CD4-positive, alpha-beta T cell treated with Interleukin-17A for 1 hour (primary cell): ENCODE results near the gene MRPS11.
"Not testable (repeated sequence)": the region's sequence is repeated elsewhere in the genome, so short reads cannot be mapped to it uniquely, and the experiment has no call there.

Experiments
- DNase-seq: peaks from one replicate; pipeline ENCODE4 v3.0.0-alpha.2; 2020

MRPS11 gene

DNA sequence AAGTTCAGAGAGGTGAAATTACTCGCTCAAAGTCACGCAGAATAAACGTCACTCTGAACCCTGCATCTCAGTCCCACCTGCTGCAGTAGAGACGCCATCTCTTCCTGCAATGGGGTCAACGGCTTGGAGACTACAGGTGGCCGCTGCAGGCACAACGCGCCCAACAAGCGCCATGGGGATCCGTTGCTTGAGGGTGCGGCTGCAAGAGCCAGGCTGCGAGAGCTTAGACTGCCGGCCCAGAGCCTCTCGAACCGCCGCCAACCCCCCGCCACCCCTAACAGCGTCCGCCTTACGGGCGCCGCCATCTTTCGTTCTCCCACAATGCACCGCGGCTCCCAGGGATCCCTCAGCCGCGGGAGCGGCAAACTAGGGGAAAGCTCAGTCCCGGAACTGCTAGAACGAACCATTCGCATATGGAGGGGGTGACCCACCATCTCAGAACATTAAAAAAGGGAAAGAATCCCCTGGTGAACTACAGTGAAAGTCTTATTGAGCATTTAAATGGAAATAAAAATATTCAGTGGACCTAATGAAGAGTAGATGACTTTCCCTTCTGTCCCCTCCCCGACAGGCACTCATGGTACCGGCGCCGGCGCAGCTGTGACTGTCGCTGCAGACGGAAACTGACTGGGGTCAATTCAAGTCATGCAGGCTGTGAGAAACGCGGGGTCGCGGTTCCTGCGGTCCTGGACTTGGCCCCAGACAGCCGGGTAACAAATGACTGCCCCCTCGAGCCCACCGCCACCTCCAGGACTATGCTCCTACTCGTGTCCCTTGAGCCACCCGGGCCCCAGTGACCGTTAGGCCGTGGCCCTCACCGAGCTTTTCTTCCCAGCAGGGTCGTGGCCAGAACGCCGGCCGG is at the start of gene MRPS11, which contains the start of gene MRPL46:
Gene MRPS11 (plus strand): TSS at position 636 of the 862 bp plus-strand sequence. CDS start 10 bp downstream, at position 646.
Gene MRPL46 (minus strand): TSS at position 316 of the 862 bp plus-strand sequence. CDS start 11 bp downstream, at position 305.
- peak; percentile 91 for DNase-seq

DNA sequence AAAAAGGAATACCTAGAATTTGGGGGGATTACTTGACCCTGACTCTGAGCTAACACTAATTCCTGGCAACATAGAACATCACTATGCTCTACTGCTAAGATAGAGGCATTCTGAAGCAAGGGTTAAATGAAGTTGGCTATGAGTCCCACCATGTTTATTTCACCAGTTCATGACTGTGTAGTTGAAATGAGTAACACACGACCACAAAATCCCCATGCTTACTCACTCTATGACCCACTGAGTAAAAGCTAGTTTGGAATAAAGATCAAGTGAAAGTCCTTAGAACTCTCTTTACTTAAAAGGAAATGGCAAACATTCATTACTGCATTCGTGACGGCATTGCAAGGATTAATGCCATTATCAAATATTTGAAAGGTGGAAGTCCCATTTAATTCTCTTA is 47.7 kb upstream of the MRPS11 start:
- DNase-seq = no peak

GRCh38 chr15:88423331-88423730 is 44.2 kb upstream of the MRPS11 start:
- DNase-seq = no peak

- no peak for DNase-seq
Measured at GRCh38 chr15:88426304-88426703, 41.2 kb upstream of the MRPS11 start.

- DNase-seq = no peak
Measured at GRCh38 chr15:88428053-88428452, 39.5 kb upstream of the MRPS11 start.

DNA sequence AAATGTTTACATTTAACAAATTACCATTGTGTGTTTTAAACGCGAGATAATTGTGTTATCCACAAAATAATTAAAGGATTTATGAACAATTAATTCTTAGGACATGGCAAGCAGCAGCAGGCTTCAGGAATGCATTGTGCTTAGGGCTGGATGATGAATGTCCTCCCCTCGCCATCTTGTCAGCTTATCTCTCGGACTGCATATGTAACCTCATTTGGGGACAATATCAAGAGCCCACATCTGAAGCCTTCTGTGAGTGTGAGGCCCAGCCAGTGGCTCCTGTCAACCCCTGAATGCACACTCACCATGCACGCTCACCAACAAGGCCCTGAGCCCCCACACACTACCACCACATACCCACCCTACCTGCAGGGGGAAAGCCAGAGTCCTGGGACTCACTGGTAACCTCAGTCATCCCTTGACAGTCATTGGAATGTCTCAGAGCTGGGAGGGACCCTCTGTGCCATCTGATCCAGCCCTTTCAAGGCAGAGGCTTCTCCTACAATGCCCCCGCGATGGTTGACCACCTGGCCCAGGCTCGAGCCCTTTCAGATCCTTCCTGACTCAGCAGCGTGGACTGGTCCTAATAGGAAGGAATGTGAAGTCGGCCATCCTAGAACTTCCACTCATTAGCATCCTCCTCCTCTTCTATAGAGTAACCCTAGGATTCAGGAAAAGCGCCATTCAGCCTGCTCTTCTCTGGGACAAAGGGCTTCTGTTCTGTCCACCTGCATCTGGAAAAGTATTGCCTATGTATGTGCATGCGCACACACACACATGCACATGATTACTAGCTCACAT is 38.5 kb upstream of the MRPS11 start:
- DNase-seq = no peak

DNA sequence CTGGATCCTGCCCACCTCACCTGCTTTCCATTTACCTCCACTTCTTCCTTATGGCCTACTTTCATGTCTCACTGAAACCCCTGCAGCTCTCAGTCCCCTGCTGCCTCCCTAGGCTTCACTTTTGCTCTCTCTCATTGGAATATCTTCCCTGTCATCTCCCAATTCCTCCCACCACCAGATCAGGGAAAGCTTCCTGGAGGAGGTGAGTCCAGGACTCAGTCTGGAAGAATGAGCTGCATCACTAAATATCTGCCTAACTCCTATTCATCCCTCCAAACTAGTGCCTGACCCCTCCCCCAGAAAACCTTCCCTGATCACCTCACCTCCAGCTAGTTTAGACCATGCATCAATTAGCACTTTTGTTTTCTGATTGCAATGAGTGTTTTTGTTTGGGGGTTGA is 37.5 kb upstream of the MRPS11 start:
- no peak for DNase-seq

GRCh38 chr15:88431441-88431840 is 36.1 kb upstream of the MRPS11 start:
- no peak for DNase-seq

- DNase-seq = no peak
Measured at GRCh38 chr15:88433046-88433685, 34.3 kb upstream of the MRPS11 start.

DNA sequence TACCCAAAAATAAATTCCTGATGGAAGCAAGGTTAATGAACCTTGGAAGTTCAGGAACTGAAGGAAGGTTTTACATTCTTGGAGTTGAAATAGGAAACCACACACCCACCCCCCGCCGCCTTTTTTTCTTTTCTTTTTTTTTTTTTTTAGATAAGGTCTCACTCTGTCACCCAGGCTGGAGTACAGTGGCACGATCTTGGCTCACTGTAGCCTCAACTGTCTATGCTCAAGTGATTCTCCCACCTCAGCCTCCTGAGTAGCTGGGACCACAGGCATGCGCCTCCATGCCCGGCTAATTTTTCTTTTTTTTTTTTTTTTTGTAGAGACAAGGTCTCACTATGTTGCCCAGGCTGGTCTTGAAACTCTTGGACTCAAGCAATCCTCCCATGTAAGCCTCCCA is 33.4 kb upstream of the MRPS11 start:
- not testable (repeated sequence) for DNase-seq

DNA sequence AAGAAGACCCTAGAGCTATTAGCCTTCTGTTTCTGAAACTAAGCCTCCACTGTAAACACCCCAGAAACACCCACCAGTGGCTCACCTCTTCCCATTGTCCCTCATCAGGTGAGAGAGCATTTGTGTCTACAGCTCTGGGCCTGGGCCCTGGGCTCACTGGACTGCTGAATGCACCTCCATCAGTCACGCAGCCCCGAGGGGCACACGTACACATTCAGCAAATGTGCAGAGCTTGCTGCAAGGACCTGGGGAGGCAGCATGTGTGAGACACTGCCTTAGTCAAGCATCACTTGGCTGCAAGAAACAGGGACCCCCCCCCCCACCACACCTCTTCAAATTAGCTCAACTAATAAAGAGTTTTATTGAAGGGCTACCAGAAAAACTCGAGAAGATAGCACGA is 29.3 kb upstream of the MRPS11 start:
- DNase-seq = no peak

DNA sequence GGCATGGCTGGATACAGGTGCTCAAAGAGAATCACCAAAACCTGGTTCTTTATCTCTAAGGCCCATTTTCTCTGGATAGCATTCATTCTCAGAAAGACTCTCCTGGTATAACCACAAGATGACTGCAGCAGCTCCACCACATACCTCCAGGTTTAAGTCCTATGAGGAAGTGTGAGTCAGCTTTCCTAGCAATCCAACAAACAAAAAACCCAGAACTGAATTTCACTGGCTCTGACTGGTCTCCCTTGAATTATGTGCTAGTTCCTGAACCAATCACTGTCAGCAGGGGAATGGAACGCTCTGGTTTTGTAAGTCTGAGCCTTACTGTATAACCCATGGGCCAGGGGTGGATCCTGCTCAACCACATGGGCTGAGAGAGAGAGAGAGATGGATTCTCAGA is 27.5 kb upstream of the MRPS11 start:
- no peak for DNase-seq

DNA sequence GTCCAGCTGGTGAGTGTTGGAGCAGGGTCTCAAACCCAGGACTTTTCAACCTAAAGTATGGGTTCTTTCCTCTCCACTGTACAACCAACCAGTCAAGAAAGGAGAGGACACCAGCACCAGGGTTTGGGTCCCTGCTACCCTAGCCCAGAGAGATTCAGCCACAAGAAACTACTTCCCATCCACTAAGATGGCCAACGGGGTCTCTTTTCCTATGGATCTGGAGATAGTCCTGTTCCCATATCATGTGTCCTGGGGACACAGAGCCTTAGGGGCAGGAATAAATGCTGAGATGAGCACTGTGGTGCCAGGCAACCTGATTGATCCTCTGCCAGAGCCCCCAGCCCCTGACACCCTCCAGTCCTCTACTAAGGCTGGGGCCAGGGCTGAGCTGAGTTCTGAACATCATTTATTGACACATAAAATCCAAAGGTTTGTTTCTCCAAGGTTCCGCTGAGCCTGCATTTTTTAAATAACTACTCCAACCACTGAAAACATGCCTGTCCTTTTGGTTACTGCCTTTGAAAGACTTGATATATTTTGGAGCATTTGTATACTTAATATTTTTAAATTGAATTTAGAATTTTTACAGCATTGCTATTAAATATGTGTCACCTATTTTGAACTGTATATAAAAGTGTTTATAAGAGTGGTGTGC is 26.3 kb upstream of the MRPS11 start:
- DNase-seq = no peak

- DNase-seq = no peak
Measured at GRCh38 chr15:88447206-88447605, 20.3 kb upstream of the MRPS11 start.

GRCh38 chr15:88447741-88448140 is 19.8 kb upstream of the MRPS11 start:
- DNase-seq = no peak

DNA sequence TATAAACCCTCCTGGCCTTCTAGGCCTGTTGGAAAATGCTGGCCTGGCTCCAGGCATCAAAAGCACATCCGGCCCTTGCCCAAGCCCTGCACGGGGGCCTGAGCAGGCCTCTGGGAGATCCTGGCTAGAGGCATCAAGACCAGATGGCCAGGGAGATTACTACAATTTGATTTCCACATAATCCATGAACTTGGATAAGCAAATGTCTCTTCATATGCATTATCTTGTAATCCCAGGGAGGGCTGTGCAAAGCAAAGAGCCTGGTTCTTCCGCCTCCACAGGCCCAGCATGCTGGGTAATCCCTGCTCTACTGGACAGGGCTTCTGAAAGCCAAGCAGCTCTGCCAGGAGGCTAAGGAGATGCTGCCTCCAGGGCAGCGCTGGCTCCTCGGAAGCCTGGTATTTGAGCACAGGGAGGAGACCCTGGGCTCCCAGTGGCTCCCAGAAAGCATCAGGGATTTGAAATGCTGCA is 18.5 kb upstream of the MRPS11 start:
- no peak for DNase-seq

DNA sequence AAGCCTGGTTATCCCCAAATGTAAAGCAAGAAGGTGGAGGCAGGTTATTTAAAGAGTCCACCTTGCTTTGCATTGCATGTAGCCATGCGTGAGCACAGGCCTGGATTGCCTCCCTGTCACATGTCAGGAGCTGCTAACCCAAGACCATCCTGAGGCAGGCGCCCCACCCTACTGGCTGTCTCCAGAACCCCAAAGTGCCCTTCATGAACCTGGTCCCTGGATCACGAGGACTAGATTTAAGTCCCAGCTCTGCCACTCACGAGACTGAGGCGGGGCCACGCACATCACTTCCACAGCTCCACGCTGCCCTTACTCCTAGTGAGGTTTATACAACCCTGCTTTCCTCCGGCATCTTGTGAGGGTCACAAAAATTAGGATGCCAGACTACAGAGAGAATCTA is 17.9 kb upstream of the MRPS11 start:
- no peak for DNase-seq

DNA sequence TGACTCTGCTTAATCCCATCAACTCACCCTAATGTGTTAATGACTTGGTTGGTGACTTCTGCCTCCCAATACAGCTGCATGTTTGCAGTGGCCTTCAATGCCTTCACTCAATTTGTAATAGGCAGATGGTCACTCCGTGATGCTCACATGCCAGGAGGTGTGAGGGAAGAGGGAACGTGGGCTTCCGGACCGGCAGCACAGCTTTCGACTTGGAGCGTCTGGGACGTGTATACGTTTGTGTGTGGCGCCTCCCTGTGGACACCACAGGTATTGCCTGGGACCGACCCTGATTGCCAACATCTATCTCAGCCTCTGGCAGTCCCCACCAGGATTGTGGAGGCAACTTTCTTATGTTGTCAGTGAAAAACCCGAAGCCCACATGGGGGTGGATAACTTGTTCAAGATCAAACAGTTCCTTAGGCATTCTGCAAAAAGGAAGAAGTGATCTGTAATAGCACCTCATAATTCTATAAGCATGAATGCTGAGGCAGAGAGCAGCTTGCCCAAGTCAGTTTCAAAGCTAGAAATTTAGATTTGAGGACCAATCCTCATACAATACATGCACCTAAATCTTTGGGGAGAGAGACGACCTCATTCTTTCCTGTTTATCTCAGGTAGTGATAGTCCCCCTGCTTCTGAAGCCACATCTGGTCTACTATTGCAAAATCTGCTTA is 17.2 kb upstream of the MRPS11 start:
- peak; percentile 42 for DNase-seq

DNA sequence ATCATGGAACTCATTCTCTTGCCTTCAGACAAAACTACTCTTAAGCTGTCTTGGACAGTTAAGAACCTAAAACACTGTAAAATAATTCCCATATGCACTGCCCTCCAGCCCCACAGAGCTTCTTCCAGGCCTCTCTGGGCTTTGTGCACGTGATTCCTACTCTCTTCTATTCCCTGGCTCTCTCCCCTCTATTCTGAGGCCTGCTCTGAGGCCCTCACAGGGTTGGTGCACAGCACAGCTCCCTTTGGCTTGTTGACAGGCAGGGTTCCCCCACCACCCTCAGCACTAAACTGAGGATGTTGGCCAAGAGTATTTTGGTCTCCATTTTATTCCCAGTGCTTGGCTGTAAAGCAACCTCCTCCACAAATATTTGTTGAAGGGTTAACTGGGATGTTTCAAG is 13.9 kb upstream of the MRPS11 start:
- DNase-seq = no peak

- no peak for DNase-seq
Measured at GRCh38 chr15:88454236-88454635, 13.3 kb upstream of the MRPS11 start.

DNA sequence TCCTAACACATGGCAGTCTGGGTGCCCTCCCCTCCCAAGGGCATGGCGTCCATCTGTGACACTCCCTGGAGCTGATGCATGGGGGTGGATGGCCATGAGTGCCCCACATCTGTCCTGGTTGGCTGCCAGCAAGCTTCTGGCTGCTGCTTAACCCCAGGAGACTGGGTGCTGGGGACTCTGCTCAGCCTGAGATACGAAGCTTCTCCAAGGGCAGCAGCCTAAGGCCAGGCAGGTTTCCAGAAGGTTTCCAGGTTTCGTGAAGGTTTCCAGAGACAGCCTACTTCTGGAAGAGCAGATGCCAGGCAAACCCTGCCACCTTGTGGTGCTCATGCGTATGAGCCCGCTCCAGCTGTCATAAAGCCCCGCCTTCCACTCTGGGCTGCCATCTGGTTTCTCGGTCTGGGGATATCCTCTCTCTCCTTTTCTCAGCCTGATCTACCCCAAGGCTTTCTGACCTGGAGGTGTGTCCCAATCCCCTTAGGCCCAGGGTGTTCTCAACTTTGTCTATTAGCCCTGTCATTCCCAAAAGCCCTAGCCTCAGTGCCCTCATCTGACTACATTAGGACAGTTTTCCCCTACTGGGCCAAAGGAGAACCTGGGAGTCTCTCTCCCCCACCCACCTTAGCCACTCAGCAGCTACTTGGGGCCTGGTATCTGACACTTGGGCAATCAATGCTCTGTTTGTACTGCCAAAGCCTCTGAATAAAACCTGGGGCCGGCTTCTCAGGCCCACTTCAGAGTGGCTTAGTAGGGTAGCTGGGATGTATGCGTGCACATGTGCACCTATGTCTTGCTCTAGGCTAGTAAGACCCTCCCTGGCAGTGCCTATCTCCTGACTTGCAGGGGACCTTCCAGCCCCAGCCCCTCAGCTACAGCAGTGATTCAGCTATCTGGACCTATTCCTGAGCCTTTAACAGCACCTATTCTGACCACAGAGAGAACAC is 12.4 kb upstream of the MRPS11 start:
- DNase-seq = peak; percentile 12
